T follicular helper cell (primary cell): ENCODE measurements around the gene VWC2L.

Experiments used
- DNase-seq: peaks from one replicate; pipeline ENCODE4 v3.0.0-alpha.2; 2020; ENCODE audit warnings: low read depth

Gene VWC2L

GRCh38 chr2:214465363-214466146 is 54.7 kb downstream of the VWC2L start:
- DNase-seq = no peak

GRCh38 chr2:214469728-214470127 is 58.9 kb downstream of the VWC2L start:
- no peak for DNase-seq

- no peak for DNase-seq
Observed at GRCh38 chr2:214471382-214471781, 60.5 kb downstream of the VWC2L start.

- DNase-seq = no peak
Observed at GRCh38 chr2:214471990-214472389, 61.1 kb downstream of the VWC2L start.

- DNase-seq = no peak
Observed at GRCh38 chr2:214477305-214477704, 66.5 kb downstream of the VWC2L start.

- no peak for DNase-seq
Observed at GRCh38 chr2:214481204-214481603, 70.3 kb downstream of the VWC2L start.

- no peak for DNase-seq
Observed at GRCh38 chr2:214482728-214483127, 71.9 kb downstream of the VWC2L start.

GRCh38 chr2:214484239-214484638 is 73.4 kb downstream of the VWC2L start:
- no peak for DNase-seq

- DNase-seq = no peak
Observed at GRCh38 chr2:214484701-214485100, 73.8 kb downstream of the VWC2L start.

GRCh38 chr2:214489181-214489580 is 78.3 kb downstream of the VWC2L start:
- no peak for DNase-seq

- DNase-seq = no peak
Observed at GRCh38 chr2:214489702-214490101, 78.8 kb downstream of the VWC2L start.

GRCh38 chr2:214492152-214492551 is 81.3 kb downstream of the VWC2L start:
- DNase-seq = no peak

GRCh38 chr2:214492608-214493007 is 81.8 kb downstream of the VWC2L start:
- no peak for DNase-seq

- DNase-seq = no peak
Observed at GRCh38 chr2:214497489-214497888, 86.6 kb downstream of the VWC2L start.

- DNase-seq = no peak
Observed at GRCh38 chr2:214503568-214503967, 92.7 kb downstream of the VWC2L start.

GRCh38 chr2:214504599-214505376 is 93.9 kb downstream of the VWC2L start:
- DNase-seq = no peak

GRCh38 chr2:214507032-214507431 is 96.2 kb downstream of the VWC2L start:
- DNase-seq = no peak

- no peak for DNase-seq
Observed at GRCh38 chr2:214514704-214515103, 103.8 kb downstream of the VWC2L start.

- DNase-seq = no peak
Observed at GRCh38 chr2:214515111-214515510, 104.3 kb downstream of the VWC2L start.

- no peak for DNase-seq
Observed at GRCh38 chr2:214519258-214519818, 108.5 kb downstream of the VWC2L start.

- DNase-seq = no peak
Observed at GRCh38 chr2:214529021-214529420, 118.2 kb downstream of the VWC2L start.

- DNase-seq = no peak
Observed at GRCh38 chr2:214529514-214529913, 118.7 kb downstream of the VWC2L start.

- DNase-seq = no peak
Observed at GRCh38 chr2:214533541-214533940, 122.7 kb downstream of the VWC2L start.
